Astrocyte of the spinal cord (primary cell): Measurements from ENCODE around the gene TTC7B.

Experiments
- DNase-seq: peaks from one replicate; pipeline ENCODE4 v3.0.0; 2011; ENCODE audit warnings: low read depth, low spot score
- H3K4me3 ChIP-seq: 2 replicates; pipeline ENCODE4 v1.5.1; 2011; ENCODE audit warnings: low read depth, mild to moderate bottlenecking, low read length, moderate library complexity
- in situ Hi-C: cut with HindIII; loops from 2 replicates; pipeline ENCODE4 v1.10.0; 2017; ENCODE audit warnings: low sequenced_read_pairs
- TF ChIP-seq, protein P1 (sequence below): IDR thresholded peaks from 2 replicates; pipeline ENCODE4 v1.5.1; 2012; ENCODE audit warnings: low read depth, mild to moderate bottlenecking, low read length, inconsistent platforms

TTC7B gene

DNA sequence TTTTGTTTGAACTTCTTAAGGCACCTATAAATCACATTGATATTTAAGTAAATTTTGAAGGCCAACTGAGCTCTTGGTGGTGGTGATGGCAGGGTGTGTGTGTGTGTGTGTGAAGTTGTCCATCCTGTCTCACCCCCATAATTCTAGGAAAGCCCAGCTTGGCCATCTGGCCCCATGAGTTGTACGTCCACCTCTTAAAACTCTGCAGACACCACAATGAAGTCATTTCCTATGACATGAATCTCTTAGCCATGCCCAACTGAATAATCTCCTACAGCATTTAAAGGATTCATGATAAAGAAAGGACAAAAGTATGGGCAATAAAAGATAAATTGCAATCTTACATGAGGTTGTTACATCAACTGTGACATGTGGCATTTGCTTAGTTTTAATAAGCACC is 123.4 kb downstream of the TTC7B start:
- TF ChIP-seq, protein P1, sequence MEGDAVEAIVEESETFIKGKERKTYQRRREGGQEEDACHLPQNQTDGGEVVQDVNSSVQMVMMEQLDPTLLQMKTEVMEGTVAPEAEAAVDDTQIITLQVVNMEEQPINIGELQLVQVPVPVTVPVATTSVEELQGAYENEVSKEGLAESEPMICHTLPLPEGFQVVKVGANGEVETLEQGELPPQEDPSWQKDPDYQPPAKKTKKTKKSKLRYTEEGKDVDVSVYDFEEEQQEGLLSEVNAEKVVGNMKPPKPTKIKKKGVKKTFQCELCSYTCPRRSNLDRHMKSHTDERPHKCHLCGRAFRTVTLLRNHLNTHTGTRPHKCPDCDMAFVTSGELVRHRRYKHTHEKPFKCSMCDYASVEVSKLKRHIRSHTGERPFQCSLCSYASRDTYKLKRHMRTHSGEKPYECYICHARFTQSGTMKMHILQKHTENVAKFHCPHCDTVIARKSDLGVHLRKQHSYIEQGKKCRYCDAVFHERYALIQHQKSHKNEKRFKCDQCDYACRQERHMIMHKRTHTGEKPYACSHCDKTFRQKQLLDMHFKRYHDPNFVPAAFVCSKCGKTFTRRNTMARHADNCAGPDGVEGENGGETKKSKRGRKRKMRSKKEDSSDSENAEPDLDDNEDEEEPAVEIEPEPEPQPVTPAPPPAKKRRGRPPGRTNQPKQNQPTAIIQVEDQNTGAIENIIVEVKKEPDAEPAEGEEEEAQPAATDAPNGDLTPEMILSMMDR = no peak
- in situ Hi-C loops = no loop called here
- DNase-seq = no peak
- H3K4me3 ChIP-seq = no peak overlapping the region

DNA sequence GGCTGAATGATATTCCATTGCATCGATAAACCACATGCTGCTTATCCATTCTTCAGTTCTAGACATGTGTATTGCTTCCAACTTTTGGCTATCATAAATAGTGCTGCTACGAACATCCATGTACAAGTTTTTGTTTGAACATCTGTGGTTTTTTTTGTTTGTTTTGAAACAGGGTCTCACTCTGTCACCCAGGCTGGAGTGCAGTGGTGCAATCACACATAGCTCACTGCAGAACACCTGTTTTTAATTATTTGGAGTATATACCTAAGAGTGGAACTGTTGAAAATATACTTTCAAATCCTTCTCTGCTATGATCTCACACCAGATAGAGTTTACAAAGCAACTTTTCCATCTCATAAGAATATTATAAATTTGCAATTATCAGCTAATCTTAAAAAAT is 124.2 kb downstream of the TTC7B start:
- TF ChIP-seq, protein P1 = no peak
- DNase-seq = no peak
- no peak overlapping the region for H3K4me3 ChIP-seq
- in situ Hi-C loops = no loop called here

DNA sequence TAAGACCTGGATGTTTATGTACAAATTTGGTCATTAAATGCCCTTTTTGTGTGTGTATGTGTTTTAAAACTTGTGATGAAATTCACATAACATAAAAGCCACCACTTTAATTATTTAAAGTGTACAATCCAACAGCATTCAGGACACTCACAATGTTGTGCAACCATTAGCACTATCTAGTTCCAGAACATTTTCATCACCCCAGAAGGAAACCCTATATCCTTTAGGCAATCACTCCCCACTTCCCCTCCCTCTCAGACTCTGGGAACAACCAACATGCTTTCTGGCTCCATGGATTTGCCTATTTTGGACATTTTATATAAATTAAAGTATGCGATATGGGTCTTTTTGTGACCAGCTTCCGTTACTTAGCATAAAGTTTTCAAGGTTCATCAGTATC is 124.6 kb downstream of the TTC7B start:
- no peak for DNase-seq
- TF ChIP-seq, protein P1 = no peak
- no peak overlapping the region for H3K4me3 ChIP-seq
- in situ Hi-C loops = no loop called here

DNA sequence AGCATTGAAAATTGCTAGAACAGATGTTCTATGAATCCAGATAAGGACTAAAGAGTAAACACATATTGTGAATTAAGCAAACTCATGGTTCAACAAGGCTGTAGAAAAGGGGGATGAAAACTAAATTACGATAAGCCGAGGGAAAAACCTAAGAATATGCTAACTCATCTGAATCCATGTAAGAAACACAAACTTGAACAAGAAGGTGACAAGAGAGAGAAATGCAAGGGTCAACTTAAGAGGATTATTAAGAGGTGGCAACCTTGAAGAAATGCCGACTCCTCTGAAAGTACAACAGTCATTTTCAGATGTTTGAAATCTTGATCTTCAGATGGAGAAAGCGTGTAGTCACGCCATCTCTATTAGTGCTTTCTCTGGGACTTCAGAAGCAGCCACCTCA is 128.6 kb downstream of the TTC7B start:
- no peak for DNase-seq
- in situ Hi-C loops = no loop called here
- TF ChIP-seq, protein P1 = no peak
- H3K4me3 ChIP-seq = no peak overlapping the region

DNA sequence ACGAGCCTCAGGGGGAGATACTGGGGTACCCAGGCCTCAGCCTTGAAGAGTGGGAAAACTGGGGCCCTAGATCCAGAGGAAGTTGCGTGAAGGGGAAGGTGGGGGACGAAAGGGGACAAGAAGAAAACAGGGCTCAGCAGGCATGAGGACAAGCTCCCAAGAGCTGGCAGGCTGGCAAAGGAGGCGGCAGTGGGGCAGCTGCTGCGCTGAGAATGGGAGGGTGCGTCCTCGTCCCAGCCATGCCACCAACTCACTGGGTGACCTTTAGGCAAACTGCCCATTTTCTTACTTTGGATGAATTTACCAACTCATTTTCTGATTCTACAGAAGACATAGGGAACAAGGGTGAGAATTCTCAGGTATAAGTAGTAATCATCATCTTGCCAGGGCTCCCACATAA is 133.6 kb downstream of the TTC7B start:
- TF ChIP-seq, protein P1 = no peak
- no peak for DNase-seq
- no peak overlapping the region for H3K4me3 ChIP-seq
- in situ Hi-C loops = no loop called here

DNA sequence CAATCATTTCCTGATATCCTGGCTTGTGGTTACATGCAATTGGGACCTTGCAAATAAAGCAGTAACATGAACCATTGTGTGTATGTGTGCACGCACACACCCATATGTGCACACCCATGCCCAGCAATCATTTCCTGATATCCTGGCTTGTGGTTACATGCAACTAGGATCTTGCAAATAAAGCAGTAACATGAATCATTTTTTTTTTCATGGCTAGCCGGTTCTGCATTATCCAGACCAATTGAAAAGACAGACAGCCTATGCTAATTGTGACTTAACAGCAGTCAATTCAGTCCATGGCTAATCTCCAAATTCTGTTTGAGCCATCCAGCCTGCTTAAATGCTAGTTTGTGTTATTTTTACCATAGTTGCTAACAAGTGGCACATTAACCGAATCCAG is 134.3 kb downstream of the TTC7B start:
- TF ChIP-seq, protein P1 = no peak
- no peak overlapping the region for H3K4me3 ChIP-seq
- no peak for DNase-seq
- in situ Hi-C loops = no loop called here

DNA sequence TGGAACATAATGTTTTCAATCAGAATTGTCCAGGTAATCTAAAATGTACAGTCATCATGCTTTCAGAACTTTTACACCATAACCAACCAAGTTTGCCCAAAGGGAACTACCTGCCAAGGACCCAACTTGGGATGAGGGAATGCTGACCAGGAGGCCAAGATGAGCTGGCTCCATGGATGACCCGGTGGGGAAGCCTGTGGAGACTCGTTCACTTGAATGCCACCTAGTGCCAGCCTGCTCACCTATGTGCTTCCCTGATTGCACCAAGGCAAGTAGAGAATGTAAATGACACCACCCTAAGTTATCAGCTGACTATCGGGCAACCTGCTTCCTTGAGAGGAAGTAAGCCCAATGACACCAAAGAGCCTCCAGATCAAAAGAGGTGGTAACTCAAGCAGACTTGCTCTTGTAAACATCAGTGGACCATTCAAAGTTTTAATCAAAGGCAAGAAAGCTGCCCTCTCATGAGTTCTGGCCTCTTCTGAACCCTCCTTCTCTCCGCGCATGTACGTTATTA is 137.3 kb downstream of the TTC7B start:
- H3K4me3 ChIP-seq = no peak overlapping the region
- TF ChIP-seq, protein P1 = no peak
- in situ Hi-C loops = no loop called here
- DNase-seq = no peak
